Esophagus muscularis mucosa (tissue), 4 donors: ENCODE measurements around the gene ARHGAP15. TPM values are rescaled to one million over a fixed set of nuclear protein-coding genes. Genes with fewer than 3 reads are reported as not detected.
A peak's percentile ranks its signal among the peaks of the same experiment; 100 is the strongest.

Experiments
- DNase-seq: peaks from one replicate; pipeline ENCODE4 v3.0.0-alpha.2; 2017; ENCODE audit errors: extremely low spot score
- H3K27ac ChIP-seq, 4 donors: fragments of 200-600 bp; sonication (generic); replicated peaks in 1 of 4; 1 replicate in 3 of 4; 2 replicates in 1 of 4; pipeline ENCODE4 v1.5.1; 2016 to 2019; ENCODE audit warnings: mild to moderate bottlenecking in 1 of 4
- H3K27me3 ChIP-seq, 4 donors: fragments of 200-600 bp; sonication (generic); one replicate each; pipeline versions ENCODE4 v1.5.1 to v1.6.0; 2016 to 2019
- H3K36me3 ChIP-seq, 4 donors: fragments of 200-600 bp; sonication (generic); one replicate each; pipeline ENCODE4 v1.5.1; 2016 to 2019
- H3K4me1 ChIP-seq, 4 donors: fragments of 200-600 bp; sonication (generic); one replicate each; pipeline ENCODE4 v1.5.1; 2016 to 2019
- H3K4me3 ChIP-seq, 4 donors: fragments of 200-600 bp; sonication (generic); 1 replicate in 2 of 4; 2 replicates in 2 of 4; pipeline ENCODE4 v1.5.1; 2016 to 2019; ENCODE audit warnings: mild to moderate bottlenecking in 4 of 4, moderate library complexity in 1 of 4
- H3K9me3 ChIP-seq, 4 donors: fragments of 200-600 bp; sonication (generic); 1 replicate in 3 of 4; 2 replicates in 1 of 4; pipeline ENCODE4 v1.5.1; 2016 to 2019
- CTCF ChIP-seq, 3 experiments: fragments of 200-600 bp in 2 of 3; fragments of 450-650 bp in 1 of 3; sonication (generic) in 2 of 3; IDR thresholded peaks; one replicate each; pipeline ENCODE4 v1.5.1; 2017 to 2019; ENCODE audit warnings: antibody characterized with exemption in 3 of 3, mild to moderate bottlenecking in 2 of 3, moderate library complexity in 1 of 3
- EP300 ChIP-seq: sonication (generic); formaldehyde crosslinking; IDR thresholded peaks from one replicate; pipeline ENCODE4 v1.6.1; 2017; ENCODE audit warnings: antibody characterized with exemption
- POLR2A ChIP-seq: fragments of 450-650 bp; IDR thresholded peaks from one replicate; pipeline ENCODE4 v1.6.1; 2017; ENCODE audit warnings: antibody characterized with exemption, moderate library complexity, mild to moderate bottlenecking, low read depth
- POLR2AphosphoS5 ChIP-seq, 2 donors: sonication (generic); formaldehyde crosslinking; IDR thresholded peaks; one replicate each; pipeline ENCODE4 v1.6.1; 2017; ENCODE audit warnings: antibody characterized with exemption in 2 of 2
- WGBS: methylation state at CpG from one replicate; pipeline ENCODE4 v1.1.5; 2018; 5-methylcytosine and 5-hydroxymethylcytosine counted together
- intact Hi-C: fragments of 100-400 bp; cut with DNase I; formaldehyde crosslinking; loops from one replicate; pipeline ENCODE4 v1.15.1; 2023
- total RNA-seq, 4 donors: library from RNA; depleted of rRNA; stranded (reverse); fragments of >200 nt; gene quantifications; one replicate each; pipeline versions ENCODE4 v1.1.0 to v1.2.1, GENCODE V29; 2016

ARHGAP15 gene
- total RNA-seq, 4 donors from 2014 or later, result 5.4 to 13.3 (median 7.1) TPM

GRCh38 chr2:143577489-143577888 lies 448.3 kb downstream of the ARHGAP15 start:
- Histone ChIP-seq H3K4me3 (no peak overlapping the region), H3K27ac (no peak overlapping the region), H3K4me1 (peaks cover 0 to 7% (median 0%) of the 10 kb centered on the region in 4 donors), H3K9me3 (no peaks in the 10 kb centered on the region), H3K27me3 (no peaks in the 10 kb centered on the region), H3K36me3 (no peaks in the 10 kb centered on the region)
- intact Hi-C loops, result no loop called here
- TF ChIP-seq EP300, result no peak
- TF ChIP-seq POLR2A, result no peak
- no peak for TF ChIP-seq CTCF (IDR thresholded peaks at IDR 0.05)
- TF ChIP-seq POLR2AphosphoS5 (IDR thresholded peaks at IDR 0.05), result no peak
- DNase-seq, result no peak
- WGBS, result 98% methylated on average over 2 of the region's 2 CpGs

GRCh38 chr2:143579456-143579855 lies 450.2 kb downstream of the ARHGAP15 start:
- DNase-seq, result no peak
- H3K4me1 ChIP-seq, result peaks cover 0 to 7% (median 0%) of the 10 kb centered on the region in 4 donors
- no peak overlapping the region for H3K27ac ChIP-seq
- WGBS, result 86% methylated on average over 4 of the region's 4 CpGs
- H3K4me3 ChIP-seq, result no peak overlapping the region
- no peaks in the 10 kb centered on the region for H3K9me3 ChIP-seq
- no peak for TF ChIP-seq POLR2A
- no peaks in the 10 kb centered on the region for H3K27me3 ChIP-seq
- intact Hi-C loops, result no loop called here
- H3K36me3 ChIP-seq, result no peaks in the 10 kb centered on the region

- 85% methylated on average over 2 of the region's 2 CpGs for WGBS
- Histone ChIP-seq H3K36me3 (no peaks in the 10 kb centered on the region), H3K27ac (peak overlapping the region in 1 of 4 donors; percentile 45), H3K4me3 (no peak overlapping the region), H3K27me3 (no peaks in the 10 kb centered on the region), H3K4me1 (peaks cover 0 to 7% (median 0%) of the 10 kb centered on the region in 4 donors), H3K9me3 (peaks cover 0 to 2% (median 0%) of the 10 kb centered on the region in 4 donors)
- DNase-seq, result no peak
- intact Hi-C loops, result no loop called here
- TF ChIP-seq CTCF (IDR thresholded peaks at IDR 0.05) (no peak), EP300 (no peak), POLR2A (no peak), POLR2AphosphoS5 (IDR thresholded peaks at IDR 0.05) (no peak)
Observed at GRCh38 chr2:143581134-143581533, 451.9 kb downstream of the ARHGAP15 start.

- TF ChIP-seq POLR2A, result no peak
- no peak for TF ChIP-seq CTCF (IDR thresholded peaks at IDR 0.05)
- Histone ChIP-seq H3K27me3 (no peaks in the 10 kb centered on the region), H3K27ac (peak overlapping the region in 1 of 4 donors; percentile 45), H3K4me3 (no peak overlapping the region), H3K36me3 (no peaks in the 10 kb centered on the region), H3K4me1 (peaks cover 0 to 7% (median 0%) of the 10 kb centered on the region in 4 donors), H3K9me3 (peaks cover 0 to 10% (median 0%) of the 10 kb centered on the region in 4 donors)
- intact Hi-C loops, result no loop called here
- no peak for DNase-seq
- WGBS, result 69% methylated on average over 5 of the region's 5 CpGs
Observed at GRCh38 chr2:143582046-143582747, 453.0 kb downstream of the ARHGAP15 start.

- peaks cover 0 to 10% (median 0%) of the 10 kb centered on the region in 4 donors for H3K9me3 ChIP-seq
- no peak overlapping the region for H3K4me3 ChIP-seq
- no peak overlapping the region for H3K27ac ChIP-seq
- TF ChIP-seq POLR2AphosphoS5 (IDR thresholded peaks at IDR 0.05) (no peak), CTCF (IDR thresholded peaks at IDR 0.05) (no peak)
- 51% methylated on average over 4 of the region's 4 CpGs for WGBS
- no peak for DNase-seq
- peaks cover 0 to 7% (median 0%) of the 10 kb centered on the region in 4 donors for H3K4me1 ChIP-seq
- no peaks in the 10 kb centered on the region for H3K27me3 ChIP-seq
- H3K36me3 ChIP-seq, result no peaks in the 10 kb centered on the region
- intact Hi-C loops, result no loop called here
Observed at GRCh38 chr2:143584936-143585335, 455.7 kb downstream of the ARHGAP15 start.
